ENCODE measurements around the gene ZBTB11. TPM values are rescaled to one million over a fixed set of nuclear protein-coding genes. Genes with fewer than 3 reads are reported as not detected.
"Not testable (repeated sequence)": the region's sequence is repeated elsewhere in the genome, so short reads cannot be mapped to it uniquely, and the experiment has no call there.

ZBTB11 gene
- total RNA-seq, 4 donors from 2014 or later: 28.0 to 43.6 (median 35.9) TPM

DNA sequence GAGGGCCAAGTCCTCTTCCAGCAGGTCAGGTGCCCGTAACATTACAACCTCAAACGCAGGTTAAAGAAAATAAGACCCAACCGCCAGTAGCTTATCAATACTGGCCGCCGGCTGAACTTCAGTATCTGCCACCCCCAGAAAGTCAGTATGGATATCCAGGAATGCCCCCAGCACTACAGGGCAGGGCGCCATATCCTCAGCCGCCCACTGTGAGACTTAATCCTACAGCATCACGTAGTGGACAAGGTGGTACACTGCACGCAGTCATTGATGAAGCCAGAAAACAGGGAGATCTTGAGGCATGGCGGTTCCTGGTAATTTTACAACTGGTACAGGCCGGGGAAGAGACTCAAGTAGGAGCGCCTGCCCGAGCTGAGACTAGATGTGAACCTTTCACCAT is 16.6 kb upstream of the ZBTB11 start:
- TF ChIP-seq, protein P1, sequence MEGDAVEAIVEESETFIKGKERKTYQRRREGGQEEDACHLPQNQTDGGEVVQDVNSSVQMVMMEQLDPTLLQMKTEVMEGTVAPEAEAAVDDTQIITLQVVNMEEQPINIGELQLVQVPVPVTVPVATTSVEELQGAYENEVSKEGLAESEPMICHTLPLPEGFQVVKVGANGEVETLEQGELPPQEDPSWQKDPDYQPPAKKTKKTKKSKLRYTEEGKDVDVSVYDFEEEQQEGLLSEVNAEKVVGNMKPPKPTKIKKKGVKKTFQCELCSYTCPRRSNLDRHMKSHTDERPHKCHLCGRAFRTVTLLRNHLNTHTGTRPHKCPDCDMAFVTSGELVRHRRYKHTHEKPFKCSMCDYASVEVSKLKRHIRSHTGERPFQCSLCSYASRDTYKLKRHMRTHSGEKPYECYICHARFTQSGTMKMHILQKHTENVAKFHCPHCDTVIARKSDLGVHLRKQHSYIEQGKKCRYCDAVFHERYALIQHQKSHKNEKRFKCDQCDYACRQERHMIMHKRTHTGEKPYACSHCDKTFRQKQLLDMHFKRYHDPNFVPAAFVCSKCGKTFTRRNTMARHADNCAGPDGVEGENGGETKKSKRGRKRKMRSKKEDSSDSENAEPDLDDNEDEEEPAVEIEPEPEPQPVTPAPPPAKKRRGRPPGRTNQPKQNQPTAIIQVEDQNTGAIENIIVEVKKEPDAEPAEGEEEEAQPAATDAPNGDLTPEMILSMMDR (IDR thresholded peaks at IDR 0.05): peak in 5 of 6 experiments; percentile 20 to 42 (median 32)
- H3K4me3 ChIP-seq (replicated peaks in 1 of 3); H3K36me3 ChIP-seq; H3K27me3 ChIP-seq; H3K9me3 ChIP-seq; intact Hi-C loops (cut with DNase I); H3K27ac ChIP-seq: not testable (repeated sequence)
- WGBS, 2 donors: 72 to 83% methylated on average over 13 of the region's 13 CpGs
- H3K4me1 ChIP-seq: peaks cover 9 to 16% of the 10 kb centered on the region in 2 donors
- peak in 1 of 2 donors; percentile 39 for DNase-seq

DNA sequence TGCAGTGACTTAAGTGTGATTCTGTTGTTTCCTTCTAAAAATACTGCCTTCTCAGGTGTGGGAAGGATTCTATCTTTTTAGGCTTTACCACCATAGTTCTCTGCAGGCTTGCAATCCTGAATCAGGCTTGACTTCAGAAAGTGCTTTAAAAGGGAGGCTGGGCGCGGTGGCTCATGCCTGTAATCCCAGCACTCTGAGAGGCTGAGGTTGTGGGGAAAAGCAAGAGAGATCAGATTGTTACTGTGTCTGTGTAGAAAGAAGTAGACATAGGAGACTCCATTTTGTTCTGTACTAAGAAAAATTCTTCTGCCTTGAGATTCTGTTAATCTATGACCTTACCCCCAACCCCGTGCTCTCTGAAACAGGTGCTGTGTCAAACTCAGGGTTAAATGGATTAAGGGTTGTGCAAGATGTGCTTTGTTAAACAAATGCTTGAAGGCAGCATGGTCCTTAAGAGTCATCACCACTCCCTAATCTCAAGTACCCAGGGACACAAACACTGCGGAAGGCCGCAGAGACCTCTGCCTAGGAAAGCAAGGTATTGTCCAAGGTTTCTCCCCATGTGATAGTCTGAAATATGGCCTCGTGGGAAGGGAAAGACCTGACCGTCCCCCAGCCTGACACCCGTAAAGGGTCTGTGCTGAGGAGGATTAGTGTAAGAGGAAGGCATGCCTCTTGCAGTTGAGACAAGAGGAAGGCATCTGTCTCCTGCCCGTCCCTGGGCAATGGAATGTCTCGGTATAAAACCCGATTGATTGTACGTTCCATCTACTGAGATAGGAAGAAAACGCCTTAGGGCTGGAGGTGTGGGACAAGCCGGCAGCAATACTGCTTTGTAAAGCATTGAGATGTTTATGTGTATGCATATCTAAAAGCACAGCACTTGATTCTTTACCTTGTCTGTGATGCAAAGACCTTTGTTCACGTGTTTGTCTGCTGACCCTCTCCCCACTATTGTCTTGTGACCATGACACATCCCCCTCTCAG is 15.0 kb upstream of the ZBTB11 start:
- intact Hi-C loops (cut with DNase I); H3K4me3 ChIP-seq (replicated peaks in 1 of 3); H3K9me3 ChIP-seq; H3K27me3 ChIP-seq; H3K36me3 ChIP-seq: not testable (repeated sequence)
- H3K27ac ChIP-seq: peak overlapping the region; percentile 47 to 79 (median 64)
- peaks cover 15 to 16% of the 10 kb centered on the region in 2 donors for H3K4me1 ChIP-seq
- DNase-seq: peak in 1 of 2 donors; percentile 31
- 35 to 37% methylated on average over 12 to 15 of the region's 15 CpGs for WGBS, 2 donors

DNA sequence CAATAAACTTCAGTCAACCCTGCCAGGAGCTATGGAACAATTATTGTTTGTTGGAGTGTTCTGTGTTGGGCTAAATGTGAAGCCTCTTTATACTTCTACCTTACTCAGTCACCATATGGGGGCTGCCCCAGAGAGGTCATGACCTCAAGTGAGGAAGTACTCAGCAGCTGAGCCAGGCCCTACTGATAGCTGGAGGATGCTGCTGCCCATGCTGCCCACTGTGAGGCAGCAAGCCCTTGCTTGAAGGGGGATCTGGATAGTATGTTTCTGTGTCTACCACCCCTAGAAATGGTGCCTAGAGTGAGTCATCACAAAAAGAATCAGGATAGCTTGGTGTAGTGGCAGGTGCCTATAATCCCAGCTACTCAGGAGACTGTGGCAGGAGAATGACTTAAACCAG is 14.0 kb upstream of the ZBTB11 start:
- no peak for DNase-seq
- H3K4me3 ChIP-seq (replicated peaks in 1 of 3): no peak overlapping the region
- no peaks in the 10 kb centered on the region for H3K9me3 ChIP-seq
- TF ChIP-seq, protein P1 (IDR thresholded peaks at IDR 0.05): no peak
- TF ChIP-seq POLR2A (IDR thresholded peaks at IDR 0.05): no peak
- H3K4me1 ChIP-seq: peaks cover 15 to 16% of the 10 kb centered on the region in 2 donors
- H3K27me3 ChIP-seq: no peaks in the 10 kb centered on the region
- intact Hi-C loops (cut with DNase I): no loop called here
- H3K27ac ChIP-seq: peak overlapping the region; percentile 47 to 79 (median 64)
- H3K36me3 ChIP-seq: no peaks in the 10 kb centered on the region

DNA sequence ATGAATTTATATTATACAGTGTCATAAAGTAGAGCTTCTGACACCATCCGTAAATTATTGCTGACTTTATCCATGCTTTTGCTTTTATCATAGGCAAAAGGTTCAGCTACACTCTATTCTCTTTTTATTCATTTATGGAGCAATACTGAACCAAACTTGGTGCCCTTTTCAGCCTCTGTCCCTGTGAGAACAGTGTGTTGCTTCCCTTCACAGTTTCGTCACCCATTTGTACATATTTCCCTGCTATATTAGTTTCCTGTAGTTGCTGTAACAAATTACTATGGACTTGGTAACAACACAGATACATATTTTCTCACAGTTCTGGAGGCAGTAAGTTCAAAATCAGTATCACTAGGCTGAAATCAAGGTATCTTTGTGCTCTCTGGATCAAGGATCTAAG is 12.4 kb upstream of the ZBTB11 start:
- TF ChIP-seq, protein P1 (IDR thresholded peaks at IDR 0.05): no peak
- no peak for TF ChIP-seq POLR2A (IDR thresholded peaks at IDR 0.05)
- Histone ChIP-seq H3K27me3 (no peaks in the 10 kb centered on the region), H3K9me3 (no peaks in the 10 kb centered on the region), H3K36me3 (peaks cover 0 to 2% of the 10 kb centered on the region in 2 donors), H3K4me1 (peaks cover 24 to 26% of the 10 kb centered on the region in 2 donors), H3K27ac (peak overlapping the region in 1 of 3 donors; percentile 36), H3K4me3 (replicated peaks in 1 of 3) (no peak overlapping the region)
- no peak for DNase-seq
- intact Hi-C loops (cut with DNase I): no loop called here
- WGBS, 2 donors: 86 to 94% methylated on average over 2 of the region's 2 CpGs

DNA sequence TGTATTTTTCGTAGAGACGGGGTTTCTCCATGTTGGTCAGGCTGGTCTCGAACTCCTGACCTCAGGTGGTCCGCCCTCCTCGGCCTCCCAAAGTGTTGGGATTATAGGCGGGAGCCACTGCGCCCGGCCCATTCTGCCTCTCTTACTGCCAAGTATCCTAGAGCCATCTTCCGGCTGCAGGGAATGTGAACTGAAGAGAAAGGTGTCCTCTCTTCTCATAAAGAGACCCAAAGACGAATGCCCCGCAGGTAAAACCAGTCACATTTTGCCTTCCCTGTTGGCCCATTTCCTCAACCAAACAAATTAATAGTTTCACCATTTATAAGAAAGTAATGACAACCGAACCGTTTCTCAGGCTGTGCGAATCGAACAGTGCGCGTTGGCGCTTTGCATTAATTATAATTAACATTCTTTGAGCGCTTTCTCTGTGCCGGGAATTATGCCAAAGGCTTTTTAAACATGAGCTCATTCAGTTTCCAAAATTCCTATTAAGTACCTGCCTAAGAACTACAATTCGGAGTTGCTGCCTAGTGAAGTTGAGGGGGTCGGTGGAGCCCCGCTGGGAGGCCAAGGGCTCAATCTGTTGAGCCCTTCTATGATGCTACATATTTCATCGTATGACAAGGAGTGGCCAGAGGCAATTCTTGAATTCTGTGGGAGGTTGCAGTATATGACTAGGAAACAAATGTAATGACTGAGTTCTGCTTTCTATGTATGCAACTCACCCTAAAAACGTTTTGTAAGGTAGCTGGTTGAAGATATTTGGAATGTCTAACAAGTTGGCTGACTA is 10.4 kb upstream of the ZBTB11 start:
- H3K36me3 ChIP-seq: peaks cover 12 to 20% of the 10 kb centered on the region in 2 donors
- H3K4me3 ChIP-seq (replicated peaks in 1 of 3): peak overlapping the region; percentile 42 to 99 (median 75)
- peak overlapping the region; percentile 90 to 99 (median 95) for H3K27ac ChIP-seq
- WGBS, 2 donors: 52 to 54% methylated on average over 24 to 25 of the region's 25 CpGs
- DNase-seq: no peak
- intact Hi-C loops (cut with DNase I): no loop called here
- TF ChIP-seq POLR2A (IDR thresholded peaks at IDR 0.05): no peak
- TF ChIP-seq, protein P1 (IDR thresholded peaks at IDR 0.05): no peak
- H3K9me3 ChIP-seq: no peaks in the 10 kb centered on the region
- H3K27me3 ChIP-seq: no peaks in the 10 kb centered on the region
- H3K4me1 ChIP-seq: peaks cover 30 to 34% of the 10 kb centered on the region in 2 donors
